GM10847 (cell line): ENCODE results near the gene CXCR2.

ENCODE experiments used
- POLR2A ChIP-seq: IDR thresholded peaks from 2 replicates; pipeline ENCODE4 v1.6.1; 2011; ENCODE audit not compliant: insufficient read length; ENCODE audit errors: extremely low read depth

Gene CXCR2

GRCh38 chr2:218125626-218126080 lies at the start of gene CXCR2:
Gene CXCR2, plus strand, starts transcription at chr2:218126028. Its CDS starts 8,774 bp downstream, at chr2:218134802.
- TF ChIP-seq POLR2A = no peak

GRCh38 chr2:218077464-218078216 lies 48.2 kb upstream of the CXCR2 start:
- no peak for TF ChIP-seq POLR2A

- no peak for TF ChIP-seq POLR2A
Measured at GRCh38 chr2:218079943-218080913, 45.6 kb upstream of the CXCR2 start.

GRCh38 chr2:218081063-218081462 lies 44.8 kb upstream of the CXCR2 start:
- TF ChIP-seq POLR2A = no peak

- TF ChIP-seq POLR2A = no peak
Measured at GRCh38 chr2:218081695-218082094, 44.1 kb upstream of the CXCR2 start.

- no peak for TF ChIP-seq POLR2A
Measured at GRCh38 chr2:218082586-218083351, 43.1 kb upstream of the CXCR2 start.

- no peak for TF ChIP-seq POLR2A
Measured at GRCh38 chr2:218083352-218083676, 42.5 kb upstream of the CXCR2 start.

- TF ChIP-seq POLR2A = no peak
Measured at GRCh38 chr2:218086478-218086877, 39.4 kb upstream of the CXCR2 start.

GRCh38 chr2:218089259-218089658 lies 36.6 kb upstream of the CXCR2 start:
- TF ChIP-seq POLR2A = no peak

- TF ChIP-seq POLR2A = no peak
Measured at GRCh38 chr2:218091746-218092145, 34.1 kb upstream of the CXCR2 start.

GRCh38 chr2:218093879-218094278 lies 31.9 kb upstream of the CXCR2 start:
- no peak for TF ChIP-seq POLR2A

- no peak for TF ChIP-seq POLR2A
Measured at GRCh38 chr2:218095853-218096252, 30.0 kb upstream of the CXCR2 start.

GRCh38 chr2:218097975-218098374 lies 27.9 kb upstream of the CXCR2 start:
- TF ChIP-seq POLR2A = no peak

GRCh38 chr2:218123986-218124385 lies 1.8 kb upstream of the CXCR2 start:
- TF ChIP-seq POLR2A = no peak

GRCh38 chr2:218125095-218125494 lies 733 bp upstream of the CXCR2 start:
- TF ChIP-seq POLR2A = no peak
